ENCODE results near the gene IKZF2. TPM values are rescaled to one million over a fixed set of nuclear protein-coding genes. Genes with fewer than 3 reads are reported as not detected.

Gene IKZF2
- total and polyA plus RNA-seq, 2 donors (not counting 3 experiments of a cell fraction or from before 2014, with no cell fraction given), result 0.08 to 0.46 TPM

GRCh38 chr2:212995920-212996319 is 155.5 kb downstream of the IKZF2 start:
- no peaks in the 10 kb centered on the region for H3K27me3 ChIP-seq (ENCODE audit: control insufficient read depth in 2 of 2, insufficient read depth in 2 of 2, low read length in 2 of 2)
- no peak overlapping the region for H2AFZ ChIP-seq (ENCODE audit: low read depth, low read length)
- H3K9ac ChIP-seq (replicated peaks; ENCODE audit: extremely low read depth, insufficient read depth, low read length), result no peak overlapping the region
- FAIRE-seq, result no peak
- intact Hi-C loops (cut with micrococcal nuclease) (no loop called here), dilution Hi-C loops (cut with MboI; ENCODE audit: extremely low pct_ligation_motif_present, low sequenced_read_pairs) (no loop called here)
- no peak overlapping the region for H3K4me3 ChIP-seq (replicated peaks in 1 of 3; ENCODE audit: insufficient read depth in 1 of 3, low read depth in 1 of 3, low read length in 3 of 3)
- CTCF ChIA-PET, result interaction anchor here (1.1 kb wide), 1 partner anchor 28 kb away, joined by 3 read pairs; no protein-coding TSS in a partner anchor
- no peak overlapping the region for H3K4me2 ChIP-seq (ENCODE audit: insufficient read depth, low read length)
- TF ChIP-seq POLR2AphosphoS5 (IDR thresholded peaks at IDR 0.05; ENCODE audit: insufficient read depth, low read depth, low read length) (no peak), POLR2A (IDR thresholded peaks at IDR 0.05; ENCODE audit: low read depth, low read length) (no peak), JUN (IDR thresholded peaks at IDR 0.05; ENCODE audit: borderline replicate concordance, insufficient read depth, insufficient read length, low read depth) (no peak), CTCF (IDR thresholded peaks at IDR 0.05; ENCODE audit: extremely low read depth in 1 of 2, insufficient read depth in 1 of 2, low read depth in 1 of 2, low read length in 2 of 2) (no peak), FOS (IDR thresholded peaks at IDR 0.05; ENCODE audit: borderline replicate concordance, insufficient read depth, low read length) (no peak), MYC (IDR thresholded peaks at IDR 0.05; ENCODE audit: low read depth, low read length) (no peak)
- no peak overlapping the region for H3K27ac ChIP-seq (ENCODE audit: insufficient read depth, low read depth, low read length)
- H3K4me1 ChIP-seq (ENCODE audit: control insufficient read depth, extremely low read depth, insufficient read depth, low read length), result no peaks in the 10 kb centered on the region
- no peaks in the 10 kb centered on the region for H3K9me1 ChIP-seq (replicated peaks; ENCODE audit: control insufficient read depth, extremely low read depth, insufficient read depth, low read length)
- H3K79me2 ChIP-seq (ENCODE audit: control insufficient read depth, insufficient read depth, low read length), result no peaks in the 10 kb centered on the region
- H3K9me3 ChIP-seq (replicated peaks; ENCODE audit: control insufficient read depth, insufficient read depth, low read length), result no peaks in the 10 kb centered on the region
- no peaks in the 10 kb centered on the region for H3K36me3 ChIP-seq (ENCODE audit: control insufficient read depth in 2 of 2, extremely low read depth in 1 of 2, insufficient read depth in 2 of 2, low read length in 2 of 2)
- POLR2A ChIA-PET, result no interaction called here
- DNase-seq (ENCODE audit: low read depth, low spot score), result no peak
- H4K20me1 ChIP-seq (replicated peaks; ENCODE audit: control insufficient read depth, extremely low read depth, insufficient read depth, low read length), result no peaks in the 10 kb centered on the region
- BruUV-seq (replicated peaks), result no TSS peak

- BruUV-seq (replicated peaks), result no TSS peak
- no peak for TF ChIP-seq CTCF (IDR thresholded peaks at IDR 0.05; ENCODE audit: extremely low read depth in 1 of 2, insufficient read depth in 1 of 2, low read depth in 1 of 2, low read length in 2 of 2)
- no peak for TF ChIP-seq MYC (IDR thresholded peaks at IDR 0.05; ENCODE audit: low read depth, low read length)
- no peak for TF ChIP-seq POLR2A (IDR thresholded peaks at IDR 0.05; ENCODE audit: low read depth, low read length)
- TF ChIP-seq MAX (IDR thresholded peaks at IDR 0.05; ENCODE audit: insufficient read depth, insufficient read length), result no peak
- TF ChIP-seq JUN (IDR thresholded peaks at IDR 0.05; ENCODE audit: borderline replicate concordance, insufficient read depth, insufficient read length, low read depth), result no peak
- no peak for TF ChIP-seq GATA2 (IDR thresholded peaks at IDR 0.05; ENCODE audit: insufficient read depth, insufficient read length, low read depth, low read length)
- TF ChIP-seq POLR2AphosphoS5 (IDR thresholded peaks at IDR 0.05; ENCODE audit: insufficient read depth, low read depth, low read length), result no peak
- TF ChIP-seq EZH2 (IDR thresholded peaks at IDR 0.05; ENCODE audit: borderline replicate concordance, low read depth, low read length, severe bottlenecking), result no peak
- no peak for TF ChIP-seq FOS (IDR thresholded peaks at IDR 0.05; ENCODE audit: borderline replicate concordance, insufficient read depth, low read length)
- Histone ChIP-seq H3K9me3 (replicated peaks; ENCODE audit: control insufficient read depth, insufficient read depth, low read length) (no peaks in the 10 kb centered on the region), H3K9ac (replicated peaks; ENCODE audit: extremely low read depth, insufficient read depth, low read length) (no peak overlapping the region), H4K20me1 (replicated peaks; ENCODE audit: control insufficient read depth, extremely low read depth, insufficient read depth, low read length) (no peaks in the 10 kb centered on the region), H3K27ac (ENCODE audit: insufficient read depth, low read depth, low read length) (no peak overlapping the region), H3K4me1 (ENCODE audit: control insufficient read depth, extremely low read depth, insufficient read depth, low read length) (no peaks in the 10 kb centered on the region), H2AFZ (ENCODE audit: low read depth, low read length) (no peak overlapping the region), H3K4me2 (ENCODE audit: insufficient read depth, low read length) (no peak overlapping the region), H3K4me3 (replicated peaks in 1 of 3; ENCODE audit: insufficient read depth in 1 of 3, low read depth in 1 of 3, low read length in 3 of 3) (no peak overlapping the region), H3K79me2 (ENCODE audit: control insufficient read depth, insufficient read depth, low read length) (no peaks in the 10 kb centered on the region), H3K36me3 (ENCODE audit: control insufficient read depth in 2 of 2, extremely low read depth in 1 of 2, insufficient read depth in 2 of 2, low read length in 2 of 2) (no peaks in the 10 kb centered on the region), H3K9me1 (replicated peaks; ENCODE audit: control insufficient read depth, extremely low read depth, insufficient read depth, low read length) (no peaks in the 10 kb centered on the region), H3K27me3 (ENCODE audit: control insufficient read depth in 2 of 2, insufficient read depth in 2 of 2, low read length in 2 of 2) (no peaks in the 10 kb centered on the region)
- intact Hi-C loops (cut with micrococcal nuclease), result no loop called here
- POLR2A ChIA-PET, result no interaction called here
- FAIRE-seq, result no peak
- DNase-seq (ENCODE audit: low read depth, low spot score), result no peak
- dilution Hi-C loops (cut with MboI; ENCODE audit: extremely low pct_ligation_motif_present, low sequenced_read_pairs), result no loop called here
- CTCF ChIA-PET, result interaction anchor here (0.6 to 1.1 kb wide), 2 partner anchors 13 to 27 kb away, joined by 3 read pairs; no protein-coding TSS in a partner anchor
Observed at GRCh38 chr2:212994976-212995375, 156.4 kb downstream of the IKZF2 start.

Measured in endothelial cell of umbilical vein (primary cell).